IPS-15b (cell line): ENCODE data around the gene SURF2.

Experiments
- H3K27me3 ChIP-seq: one replicate; pipeline ENCODE4 v1.6.1; 2013; ENCODE audit warnings: low read length; ENCODE audit not compliant: control insufficient read depth, insufficient read depth
- H3K36me3 ChIP-seq: one replicate; pipeline ENCODE4 v1.6.1; 2013; ENCODE audit warnings: low read length; ENCODE audit not compliant: control insufficient read depth, insufficient read depth
- H3K4me1 ChIP-seq: one replicate; pipeline ENCODE4 v1.6.1; 2013; ENCODE audit warnings: mild to moderate bottlenecking, low read length; ENCODE audit not compliant: control insufficient read depth, insufficient read depth
- H3K4me3 ChIP-seq: one replicate; pipeline ENCODE4 v1.5.1; 2013; ENCODE audit warnings: low read depth, low read length
- H3K9ac ChIP-seq: one replicate; pipeline ENCODE4 v1.6.1; 2013; ENCODE audit warnings: low read depth, mild to moderate bottlenecking, low read length
- H3K9me3 ChIP-seq: one replicate; pipeline ENCODE4 v1.6.1; 2013; ENCODE audit warnings: mild to moderate bottlenecking, low read length; ENCODE audit not compliant: control insufficient read depth, insufficient read depth

Gene SURF2

DNA sequence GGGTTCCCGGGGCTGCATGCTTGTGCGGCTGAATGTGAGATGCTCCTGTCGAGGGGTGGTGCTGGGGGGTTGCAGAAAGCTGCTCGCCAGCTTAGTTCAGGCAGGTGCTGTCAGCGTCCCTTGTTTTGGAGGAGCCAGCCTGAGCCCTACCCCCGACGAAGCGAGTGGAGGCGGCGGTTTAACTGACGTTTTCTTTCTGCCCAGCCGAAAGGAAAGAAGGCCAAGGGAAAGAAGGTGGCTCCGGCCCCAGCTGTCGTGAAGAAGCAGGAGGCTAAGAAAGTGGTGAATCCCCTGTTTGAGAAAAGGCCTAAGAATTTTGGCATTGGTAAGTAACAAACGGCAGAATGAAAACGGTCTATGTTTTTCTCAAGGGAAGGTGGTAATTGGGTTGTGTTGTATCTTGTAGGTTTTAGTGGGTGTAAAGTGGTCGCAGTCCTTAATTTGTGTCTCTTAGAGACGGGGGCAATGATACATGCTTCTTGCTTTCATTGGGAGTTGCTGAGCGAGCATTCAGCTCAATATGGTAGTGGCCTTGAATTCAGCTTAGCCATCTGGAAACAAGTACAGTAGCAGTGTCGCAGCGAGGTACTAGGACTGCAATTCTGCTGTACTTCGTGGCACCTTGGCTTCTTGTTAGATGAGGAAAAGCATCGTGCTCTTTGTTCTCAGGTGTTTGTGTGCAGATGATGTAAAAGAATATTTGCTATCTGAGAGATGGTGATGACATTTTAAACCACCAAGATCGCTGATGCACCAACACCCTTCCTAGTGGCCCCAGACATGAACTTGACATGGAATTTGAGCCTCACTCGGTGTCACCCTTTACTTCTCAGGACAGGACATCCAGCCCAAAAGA lies 7.4 kb upstream of the SURF2 start:
- H3K36me3 ChIP-seq = peaks cover 66% of the 10 kb centered on the region
- H3K4me3 ChIP-seq = peak overlapping the region; percentile 99
- no peaks in the 10 kb centered on the region for H3K27me3 ChIP-seq
- H3K9ac ChIP-seq = peak overlapping the region; percentile 100
- H3K9me3 ChIP-seq = no peaks in the 10 kb centered on the region
- H3K4me1 ChIP-seq = no peaks in the 10 kb centered on the region

GRCh38 chr9:133349965-133350616 lies 6.3 kb upstream of the SURF2 start:
- Histone ChIP-seq H3K9me3 (no peaks in the 10 kb centered on the region), H3K27me3 (no peaks in the 10 kb centered on the region), H3K4me1 (no peaks in the 10 kb centered on the region), H3K9ac (no peak overlapping the region), H3K36me3 (peaks cover 55% of the 10 kb centered on the region), H3K4me3 (peak overlapping the region; percentile 99)

DNA sequence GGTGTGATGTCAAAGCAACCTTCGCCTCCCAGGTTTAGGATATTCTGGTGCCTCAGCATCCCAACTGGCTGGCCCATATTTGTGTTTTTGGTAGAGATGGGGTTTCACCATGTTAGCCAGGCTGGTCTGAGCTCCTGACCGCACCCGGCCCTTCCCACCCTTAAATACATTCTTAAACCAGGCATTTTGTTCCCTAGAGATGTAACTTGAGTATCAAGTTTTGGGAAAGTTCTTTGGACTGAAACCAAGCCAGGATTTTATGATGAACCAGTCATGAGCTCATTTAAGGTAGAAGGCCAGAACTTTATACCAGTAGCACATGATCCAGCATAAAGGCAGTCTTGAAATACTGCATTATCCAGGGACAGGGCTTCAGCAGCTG lies 4.8 kb upstream of the SURF2 start:
- H3K27me3 ChIP-seq = no peaks in the 10 kb centered on the region
- no peak overlapping the region for H3K9ac ChIP-seq
- no peaks in the 10 kb centered on the region for H3K4me1 ChIP-seq
- H3K9me3 ChIP-seq = no peaks in the 10 kb centered on the region
- H3K4me3 ChIP-seq = no peak overlapping the region
- peaks cover 42% of the 10 kb centered on the region for H3K36me3 ChIP-seq

GRCh38 chr9:133351908-133352634 lies 4.3 kb upstream of the SURF2 start:
- peaks cover 42% of the 10 kb centered on the region for H3K36me3 ChIP-seq
- H3K27me3 ChIP-seq = no peaks in the 10 kb centered on the region
- no peaks in the 10 kb centered on the region for H3K9me3 ChIP-seq
- no peak overlapping the region for H3K9ac ChIP-seq
- H3K4me1 ChIP-seq = no peaks in the 10 kb centered on the region
- H3K4me3 ChIP-seq = no peak overlapping the region

DNA sequence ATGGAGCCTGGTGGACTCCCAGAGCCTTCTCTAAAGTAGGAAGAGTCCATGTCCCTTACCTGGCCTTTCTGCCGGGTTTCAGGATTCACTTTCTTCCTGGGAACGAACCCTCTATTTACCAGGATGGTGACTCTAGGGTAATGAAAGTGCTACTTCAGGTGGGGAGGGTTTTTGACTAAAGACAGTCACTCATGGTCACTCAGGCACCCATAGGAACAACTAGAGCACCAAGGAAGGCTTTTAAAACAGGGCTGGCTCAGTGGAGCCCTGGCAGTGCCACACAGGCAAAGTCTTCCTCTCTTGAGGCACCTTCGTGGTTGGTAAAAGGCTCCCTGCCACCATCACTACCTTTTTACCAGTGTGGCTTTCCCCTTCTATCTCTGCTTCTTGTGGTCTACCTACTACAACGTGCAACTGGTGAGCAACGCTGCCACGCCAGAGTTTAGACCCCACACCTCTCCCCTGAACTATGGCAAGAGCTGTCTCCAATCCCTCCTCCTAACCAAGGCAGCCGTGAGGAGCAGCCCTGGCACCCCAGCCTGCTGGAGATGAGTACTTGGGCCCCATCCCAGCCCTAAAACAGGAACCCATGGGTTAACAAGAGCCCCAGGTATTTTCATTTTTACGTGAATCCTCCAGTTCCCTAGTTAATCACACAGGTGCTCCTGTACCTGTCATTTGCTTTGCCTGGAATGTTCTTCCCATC lies 3.6 kb upstream of the SURF2 start:
- Histone ChIP-seq H3K27me3 (no peaks in the 10 kb centered on the region), H3K9ac (no peak overlapping the region), H3K4me3 (no peak overlapping the region), H3K36me3 (peaks cover 44% of the 10 kb centered on the region), H3K9me3 (no peaks in the 10 kb centered on the region), H3K4me1 (no peaks in the 10 kb centered on the region)

DNA sequence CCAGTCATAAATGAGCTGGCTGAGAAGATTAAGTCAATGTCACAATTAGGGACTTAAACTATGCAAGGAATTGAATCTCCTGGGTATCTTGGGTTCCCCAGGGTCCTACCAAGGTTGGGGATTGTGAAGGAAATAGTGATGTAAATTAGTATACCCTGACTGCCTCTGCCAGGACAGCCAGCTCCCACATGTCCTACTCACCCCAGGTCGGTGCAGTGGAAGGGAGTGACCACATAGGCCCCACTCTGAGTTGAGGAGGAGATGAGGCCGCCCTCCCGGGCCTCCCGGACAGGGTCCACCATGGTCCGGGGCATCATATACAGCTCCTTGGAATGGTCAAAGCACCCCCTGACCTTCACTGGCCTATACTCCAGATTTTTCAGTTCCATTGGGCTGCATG lies 2.8 kb upstream of the SURF2 start:
- Histone ChIP-seq H3K9me3 (no peaks in the 10 kb centered on the region), H3K27me3 (no peaks in the 10 kb centered on the region), H3K36me3 (peaks cover 43% of the 10 kb centered on the region), H3K4me1 (no peaks in the 10 kb centered on the region), H3K4me3 (no peak overlapping the region), H3K9ac (no peak overlapping the region)

- H3K4me3 ChIP-seq = no peak overlapping the region
- no peaks in the 10 kb centered on the region for H3K27me3 ChIP-seq
- peaks cover 36% of the 10 kb centered on the region for H3K36me3 ChIP-seq
- H3K4me1 ChIP-seq = no peaks in the 10 kb centered on the region
- H3K9me3 ChIP-seq = no peaks in the 10 kb centered on the region
- no peak overlapping the region for H3K9ac ChIP-seq
These were observed 1.6 kb upstream of the SURF2 start for GRCh38 chr9:133354766-133355165.

DNA sequence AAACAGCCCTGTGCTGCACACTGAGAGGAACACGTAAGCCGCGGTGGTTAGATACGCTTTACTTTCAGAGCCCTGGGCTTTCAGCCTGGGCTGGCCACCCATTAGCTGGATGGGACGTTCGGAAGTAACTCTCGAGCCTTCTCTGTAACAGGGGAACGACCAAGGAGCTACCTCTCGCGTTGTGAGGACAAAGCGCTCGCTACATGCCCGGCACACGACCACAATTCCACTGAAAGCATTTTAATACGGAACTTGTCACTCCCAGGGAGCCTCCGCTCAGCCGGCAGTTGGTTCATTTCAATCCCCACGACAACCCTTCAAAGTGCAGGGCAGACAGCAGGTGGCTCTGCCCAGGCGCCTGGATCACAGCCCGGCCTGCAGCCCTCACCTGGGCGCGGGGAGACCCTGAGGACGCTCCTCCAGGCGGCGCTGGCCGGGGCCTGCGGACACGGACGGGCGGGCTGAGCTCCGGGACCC lies 431 bp upstream of the SURF2 start:
- Histone ChIP-seq H3K36me3 (peaks cover 29% of the 10 kb centered on the region), H3K4me1 (no peaks in the 10 kb centered on the region), H3K9me3 (no peaks in the 10 kb centered on the region), H3K9ac (peak overlapping the region; percentile 91), H3K4me3 (peak overlapping the region; percentile 96), H3K27me3 (no peaks in the 10 kb centered on the region)

- H3K9ac ChIP-seq = peak overlapping the region; percentile 41
- H3K4me1 ChIP-seq = no peaks in the 10 kb centered on the region
These were observed 1.3 kb downstream of the SURF2 start for GRCh38 chr9:133357656-133358055.

DNA sequence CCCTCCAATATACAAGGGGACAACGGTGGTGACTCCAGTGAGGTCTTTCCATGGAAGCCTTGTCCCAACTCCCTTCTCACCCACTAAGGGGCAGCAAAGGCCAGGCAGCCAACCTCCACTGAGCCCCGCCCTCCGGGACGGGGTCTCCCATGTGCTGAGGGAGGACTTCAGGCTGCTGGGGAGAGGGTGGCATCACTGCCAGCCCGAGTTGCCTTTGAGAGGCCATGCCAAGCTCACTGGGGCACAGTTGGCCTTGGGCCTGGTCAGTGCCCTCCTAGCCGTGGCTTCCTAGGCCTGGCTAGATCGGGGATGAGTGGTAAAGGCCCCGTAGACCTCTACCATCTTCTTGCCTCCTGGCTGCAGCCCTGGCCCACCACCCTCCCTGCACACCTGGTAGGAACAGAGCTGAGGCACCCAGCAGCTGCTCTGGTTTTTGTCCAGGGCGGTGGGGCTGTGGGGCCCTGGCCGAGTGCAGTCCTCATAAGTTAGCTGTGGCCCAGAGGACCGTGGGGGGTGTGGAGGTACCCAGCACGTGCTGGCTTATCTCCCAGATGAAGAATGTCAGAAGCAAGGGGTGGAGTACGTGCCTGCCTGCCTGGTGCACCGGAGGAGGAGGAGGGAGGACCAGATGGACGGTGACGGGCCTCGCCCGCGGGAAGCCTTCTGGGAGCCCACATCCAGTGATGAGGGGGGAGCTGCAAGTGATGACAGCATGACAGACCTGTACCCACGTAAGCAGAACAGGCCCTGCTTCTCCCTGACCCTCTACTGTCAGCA lies 3.2 kb downstream of the SURF2 start:
- no peak overlapping the region for H3K4me3 ChIP-seq
- no peaks in the 10 kb centered on the region for H3K9me3 ChIP-seq
- H3K4me1 ChIP-seq = no peaks in the 10 kb centered on the region
- no peak overlapping the region for H3K9ac ChIP-seq
- peaks cover 39% of the 10 kb centered on the region for H3K36me3 ChIP-seq
- no peaks in the 10 kb centered on the region for H3K27me3 ChIP-seq

More at GRCh38 chr9:133357656-133358055, 1.3 kb downstream of the SURF2 start:
- H3K4me3 ChIP-seq = peak overlapping the region; percentile 63
- H3K9me3 ChIP-seq = no peaks in the 10 kb centered on the region
- peaks cover 27% of the 10 kb centered on the region for H3K36me3 ChIP-seq
- no peaks in the 10 kb centered on the region for H3K27me3 ChIP-seq
